Suprapubic skin (tissue), 4 donors: ENCODE data around the gene ZFHX3. TPM values are rescaled to one million over a fixed set of nuclear protein-coding genes. Genes with fewer than 3 reads are reported as not detected.

Experiments used
- DNase-seq, 2 donors: peaks; one replicate each; pipeline ENCODE4 v3.0.0-alpha.2; 2019; ENCODE audit warnings: low spot score in 2 of 2
- H3K27ac ChIP-seq: fragments of 200-600 bp; sonication (generic); one replicate; pipeline ENCODE4 v1.5.1; 2019
- H3K27me3 ChIP-seq: fragments of 200-600 bp; sonication (generic); one replicate; pipeline ENCODE4 v1.5.1; 2019
- H3K36me3 ChIP-seq: fragments of 200-600 bp; sonication (generic); one replicate; pipeline ENCODE4 v1.5.1; 2019
- H3K4me1 ChIP-seq: fragments of 200-600 bp; sonication (generic); one replicate; pipeline ENCODE4 v1.5.1; 2019
- H3K4me3 ChIP-seq: fragments of 200-600 bp; sonication (generic); one replicate; pipeline ENCODE4 v1.5.1; 2019; ENCODE audit warnings: mild to moderate bottlenecking
- H3K9me3 ChIP-seq: fragments of 200-600 bp; sonication (generic); one replicate; pipeline ENCODE4 v1.5.1; 2019
- CTCF ChIP-seq, 2 donors: fragments of 200-600 bp in 1 of 2; fragments of 450-650 bp in 1 of 2; sonication (generic) in 1 of 2; IDR thresholded peaks; one replicate each; pipeline ENCODE4 v1.5.1; 2016 to 2019; ENCODE audit warnings: antibody characterized with exemption in 2 of 2, mild to moderate bottlenecking in 1 of 2, moderate library complexity in 1 of 2
- EP300 ChIP-seq: sonication (generic); formaldehyde crosslinking; IDR thresholded peaks from one replicate; pipeline ENCODE4 v1.6.1; 2017; ENCODE audit warnings: antibody characterized with exemption
- POLR2A ChIP-seq, 2 donors: fragments of 450-650 bp; IDR thresholded peaks; one replicate each; pipeline ENCODE4 v1.6.1; 2017; ENCODE audit warnings: antibody characterized with exemption in 2 of 2, mild to moderate bottlenecking in 2 of 2, moderate library complexity in 2 of 2
- POLR2AphosphoS5 ChIP-seq, 3 donors: sonication (generic); formaldehyde crosslinking; IDR thresholded peaks; one replicate each; pipeline ENCODE4 v1.6.1; 2017; ENCODE audit warnings: antibody characterized with exemption in 3 of 3
- WGBS: methylation state at CpG from one replicate; pipeline ENCODE4 v1.1.5; 2018; 5-methylcytosine and 5-hydroxymethylcytosine counted together
- total RNA-seq, 4 donors: library from RNA; depleted of rRNA; stranded (reverse); fragments of >200 nt; gene quantifications; one replicate each; pipeline ENCODE4 v1.1.0, GENCODE V29; 2016

The ZFHX3 gene
- total RNA-seq, 4 donors from 2014 or later, result 10.4 to 16.1 (median 12.8) TPM

DNA sequence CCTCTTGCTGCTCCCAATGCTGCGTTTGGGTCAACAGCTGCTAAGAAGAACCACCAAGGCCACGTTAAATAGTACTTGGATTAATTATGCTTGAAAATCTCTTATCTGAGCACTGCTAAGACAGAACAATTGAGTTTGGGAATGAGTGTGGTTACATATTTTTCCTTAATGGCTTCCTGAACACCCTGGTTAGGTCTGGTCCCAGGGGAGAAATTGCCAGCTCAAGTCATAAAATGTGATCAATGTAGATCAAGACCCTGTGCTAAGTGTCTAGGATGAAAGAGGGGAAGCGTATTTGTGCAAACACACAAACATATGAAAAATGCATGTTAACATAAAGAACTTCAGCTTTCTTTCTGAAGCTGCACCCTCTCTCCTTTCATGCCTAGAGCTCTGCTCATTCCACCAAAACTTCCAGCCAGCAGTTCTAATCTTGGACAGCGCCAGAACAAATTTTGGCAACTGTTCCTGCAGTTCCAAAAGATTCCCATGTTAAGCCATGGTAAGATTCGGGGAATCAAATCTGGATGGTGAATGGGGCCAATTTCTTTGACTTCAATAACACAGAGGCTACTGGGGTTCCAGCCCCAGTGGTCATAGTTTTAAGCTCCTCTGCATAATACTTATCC is 72.0 kb downstream of the ZFHX3 start:
- Histone ChIP-seq H3K9me3 (no peaks in the 10 kb centered on the region), H3K27me3 (no peaks in the 10 kb centered on the region), H3K36me3 (no peaks in the 10 kb centered on the region), H3K4me3 (no peak overlapping the region), H3K4me1 (peaks cover 6% of the 10 kb centered on the region), H3K27ac (no peak overlapping the region)
- WGBS, result 76% methylated on average over 5 of the region's 5 CpGs
- no peak for DNase-seq
- TF ChIP-seq EP300 (no peak), POLR2AphosphoS5 (IDR thresholded peaks at IDR 0.05) (no peak), CTCF (IDR thresholded peaks at IDR 0.05) (no peak), POLR2A (IDR thresholded peaks at IDR 0.05) (no peak)

DNA sequence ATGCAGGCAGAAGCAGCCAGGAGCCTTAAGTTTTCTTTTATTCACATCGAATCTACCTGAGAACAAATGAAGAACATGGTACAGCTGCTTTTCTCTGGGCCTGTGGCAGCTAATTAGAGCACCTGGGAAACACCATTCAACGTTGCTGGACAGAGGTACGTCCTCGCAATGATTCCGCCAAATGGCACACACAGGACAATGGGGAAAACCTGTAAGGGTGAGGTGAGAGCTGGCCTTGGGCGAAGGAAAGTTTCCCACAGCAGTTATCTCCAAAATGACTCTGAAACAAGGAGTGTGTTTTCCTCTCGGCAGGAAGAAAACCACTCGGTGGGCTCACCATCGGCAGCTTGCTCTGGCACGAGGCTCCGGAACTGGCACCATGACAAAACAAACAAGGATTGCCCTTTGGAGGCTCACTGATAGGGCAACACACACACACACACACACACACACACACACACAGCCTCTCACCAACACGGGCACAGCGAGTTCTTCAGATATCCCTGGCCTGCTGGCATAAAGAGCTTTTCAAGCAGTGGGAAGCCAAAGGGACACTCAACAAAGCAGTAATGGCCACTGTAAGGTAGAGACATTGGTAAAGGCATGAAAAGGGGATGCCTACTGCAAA is 73.7 kb downstream of the ZFHX3 start:
- 95% methylated on average over 13 of the region's 13 CpGs for WGBS
- Histone ChIP-seq H3K27me3 (no peaks in the 10 kb centered on the region), H3K4me3 (no peak overlapping the region), H3K4me1 (peaks cover 10% of the 10 kb centered on the region), H3K27ac (no peak overlapping the region), H3K9me3 (no peaks in the 10 kb centered on the region), H3K36me3 (no peaks in the 10 kb centered on the region)
- DNase-seq, result no peak
- TF ChIP-seq EP300, result no peak
- no peak for TF ChIP-seq POLR2A (IDR thresholded peaks at IDR 0.05)
- TF ChIP-seq CTCF (IDR thresholded peaks at IDR 0.05), result no peak
- no peak for TF ChIP-seq POLR2AphosphoS5 (IDR thresholded peaks at IDR 0.05)

DNA sequence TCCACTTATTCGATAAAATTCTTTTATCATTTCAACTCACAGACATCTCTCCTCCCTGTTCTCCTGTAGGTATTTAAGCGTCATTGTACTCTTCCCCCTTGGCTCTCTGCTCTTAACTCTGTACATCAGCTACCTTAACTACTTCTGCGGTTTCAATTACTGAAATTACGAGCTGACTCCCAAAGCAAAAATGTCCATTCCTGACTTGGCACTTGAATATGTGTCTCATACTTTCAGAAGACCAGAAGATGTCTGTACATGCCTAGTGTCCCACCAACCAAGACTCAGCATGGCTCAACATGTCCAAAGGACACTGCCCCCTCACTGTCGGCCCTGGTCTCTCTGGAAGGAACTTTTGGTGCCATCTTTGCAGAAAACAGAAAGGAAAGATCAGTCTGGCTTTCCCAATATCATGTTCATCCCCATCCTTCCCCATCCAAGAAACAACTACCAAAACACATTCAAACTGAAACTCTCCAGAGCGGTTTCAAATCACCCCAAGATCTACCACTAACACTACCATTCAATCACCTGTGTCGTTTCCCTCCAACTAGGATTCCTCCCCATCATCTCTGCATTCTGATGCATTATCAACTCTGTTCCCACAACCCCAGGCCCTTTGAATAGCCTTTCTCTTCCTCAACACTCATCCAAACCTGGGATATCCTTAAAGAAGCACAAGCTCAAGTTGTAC is 74.9 kb downstream of the ZFHX3 start:
- H3K4me1 ChIP-seq, result peaks cover 4% of the 10 kb centered on the region
- no peak overlapping the region for H3K27ac ChIP-seq
- TF ChIP-seq POLR2A (IDR thresholded peaks at IDR 0.05), result no peak
- TF ChIP-seq POLR2AphosphoS5 (IDR thresholded peaks at IDR 0.05), result no peak
- no peak for TF ChIP-seq CTCF (IDR thresholded peaks at IDR 0.05)
- no peak for TF ChIP-seq EP300

GRCh38 chr16:72971370-72971769 is 76.6 kb downstream of the ZFHX3 start:
- WGBS, result 91% methylated on average over 5 of the region's 5 CpGs
- no peak for TF ChIP-seq POLR2AphosphoS5 (IDR thresholded peaks at IDR 0.05)
- TF ChIP-seq POLR2A (IDR thresholded peaks at IDR 0.05), result no peak
- no peak for TF ChIP-seq EP300
- no peak for TF ChIP-seq CTCF (IDR thresholded peaks at IDR 0.05)
- H3K4me3 ChIP-seq, result no peak overlapping the region
- DNase-seq, result no peak
- H3K36me3 ChIP-seq, result no peaks in the 10 kb centered on the region
- no peak overlapping the region for H3K27ac ChIP-seq
- peaks cover 4% of the 10 kb centered on the region for H3K4me1 ChIP-seq
- no peaks in the 10 kb centered on the region for H3K27me3 ChIP-seq
- no peaks in the 10 kb centered on the region for H3K9me3 ChIP-seq

More for the DNA sequence above, 74.9 kb downstream of the ZFHX3 start:
- DNase-seq, result no peak
- no peak overlapping the region for H3K4me3 ChIP-seq
- no peaks in the 10 kb centered on the region for H3K27me3 ChIP-seq
- H3K9me3 ChIP-seq, result no peaks in the 10 kb centered on the region
- no peaks in the 10 kb centered on the region for H3K36me3 ChIP-seq
- 94% methylated on average over 7 of the region's 7 CpGs for WGBS

DNA sequence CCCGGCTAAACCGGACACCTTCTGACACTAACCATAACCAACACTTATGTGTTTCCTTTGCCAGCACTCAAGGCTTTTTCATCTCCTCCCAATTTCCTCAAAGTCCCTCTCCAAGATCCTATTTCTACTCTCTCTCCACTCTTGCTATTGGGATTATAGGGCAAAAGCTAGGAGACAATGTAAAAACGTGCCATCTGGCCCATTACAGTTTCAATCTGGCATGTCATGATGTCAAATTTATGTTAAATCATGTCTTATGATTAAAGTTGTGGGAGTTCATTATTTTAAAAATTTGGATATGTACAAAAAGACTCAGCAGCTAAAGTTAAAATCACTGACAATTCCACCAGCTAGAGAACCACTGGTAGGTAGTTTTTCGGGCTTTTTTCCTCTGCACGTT is 77.3 kb downstream of the ZFHX3 start:
- 97% methylated on average over 5 of the region's 5 CpGs for WGBS
- no peak for TF ChIP-seq CTCF (IDR thresholded peaks at IDR 0.05)
- no peak for TF ChIP-seq EP300
- TF ChIP-seq POLR2A (IDR thresholded peaks at IDR 0.05), result no peak
- TF ChIP-seq POLR2AphosphoS5 (IDR thresholded peaks at IDR 0.05), result no peak
- no peak overlapping the region for H3K27ac ChIP-seq
- peaks cover 4% of the 10 kb centered on the region for H3K4me1 ChIP-seq
- no peak for DNase-seq
- no peak overlapping the region for H3K4me3 ChIP-seq
- no peaks in the 10 kb centered on the region for H3K9me3 ChIP-seq
- H3K27me3 ChIP-seq, result no peaks in the 10 kb centered on the region
- no peaks in the 10 kb centered on the region for H3K36me3 ChIP-seq
